HepG2 (cell line): Measurements from ENCODE around the gene PRMT2. TPM values are rescaled to one million over a fixed set of nuclear protein-coding genes. Genes with fewer than 3 reads are reported as not detected.

ENCODE experiments used
- ATAC-seq: fragments of 200-7000 bp; cut with Tn5 transposase; 3 replicates; pipeline ENCODE4 v1.9.1; 2020; ENCODE audit warnings: mild to moderate bottlenecking, moderate library complexity
- BruUV-seq: library from RNA; stranded (reverse); fragments of 400-500 nt; replicated peaks from 2 replicates; lab custom pipeline; 2021; lab: Mats Ljungman, UMichigan
- CTCF ChIA-PET: fragments of 300-600 bp; formaldehyde crosslinking; extraction: SDS; loops from one replicate; lab custom pipeline; 2021; ENCODE audit warnings: low total read pairs, inconsistent platforms, low intra/inter-chr PET ratio; lab: Yijun Ruan, JAX
- POLR2A ChIA-PET: fragments of 350-600 bp; sonication (Branson Sonifier 250); formaldehyde crosslinking; loops from one replicate; lab custom pipeline; 2020; ENCODE audit warnings: antibody characterized with exemption, inconsistent platforms; lab: Yijun Ruan, JAX
- DNase-seq: peaks from one replicate; pipeline ENCODE4 v3.0.0-alpha.2; 2015; ENCODE audit warnings: low spot score
- FAIRE-seq: peaks from 3 replicates; lab custom pipeline; 2011; peaks lifted over from hg19 to GRCh38; lab: Jason Lieb, UNC
- H2AFZ ChIP-seq: one replicate; pipeline ENCODE4 v1.6.1; 2011; ENCODE audit warnings: low read length, inconsistent platforms
- H3K27ac ChIP-seq: fragments of 300-600 bp; 3 replicates; pipeline ENCODE4 v1.8.0; 2011; ENCODE audit warnings: mixed run types, mild to moderate bottlenecking, mixed read lengths, low read length, inconsistent platforms; ENCODE audit not compliant: insufficient read depth; ENCODE audit errors: extremely low read length
- H3K27me3 ChIP-seq, 2 experiments: fragments of 200-600 bp in 1 of 2; 2 replicates in 1 of 2; 3 replicates in 1 of 2; pipeline versions ENCODE4 v1.6.0 to v1.8.0; 2011; ENCODE audit warnings: low read length in 2 of 2, mild to moderate bottlenecking in 2 of 2, moderate library complexity in 2 of 2, inconsistent platforms in 1 of 2; ENCODE audit not compliant: insufficient read depth in 2 of 2, control insufficient read depth in 1 of 2
- H3K36me3 ChIP-seq, 2 experiments: fragments of 200-600 bp in 1 of 2; replicated peaks in 1 of 2; 2 replicates in 1 of 2; 3 replicates in 1 of 2; pipeline versions ENCODE4 v1.5.1 to v1.8.0; 2011; ENCODE audit warnings: low read length in 2 of 2, inconsistent platforms in 1 of 2; ENCODE audit not compliant: insufficient read depth in 2 of 2, control insufficient read depth in 1 of 2
- H3K4me1 ChIP-seq: 2 replicates; pipeline ENCODE4 v1.5.1; 2012; ENCODE audit warnings: low read length, inconsistent platforms; ENCODE audit not compliant: insufficient read depth
- H3K4me2 ChIP-seq: 2 replicates; pipeline ENCODE4 v1.6.0; 2011; ENCODE audit warnings: low read depth, low read length, inconsistent platforms
- H3K4me3 ChIP-seq, 3 experiments: fragments of 200-600 bp in 1 of 3; sonication (generic), shearing (Covaris generic) in 1 of 3; replicated peaks in 1 of 3; 2 replicates each; pipeline ENCODE4 v1.5.1; 2011 to 2016; ENCODE audit warnings: low read length in 3 of 3, inconsistent platforms in 2 of 3, low read depth in 2 of 3, mild to moderate bottlenecking in 2 of 3, control low read depth in 1 of 3, mixed read lengths in 1 of 3; ENCODE audit not compliant: insufficient read depth in 1 of 3
- H3K79me2 ChIP-seq: one replicate; pipeline ENCODE4 v1.6.1; 2011; ENCODE audit warnings: low read length, inconsistent platforms; ENCODE audit not compliant: insufficient read depth
- H3K9ac ChIP-seq: 2 replicates; pipeline ENCODE4 v1.6.0; 2011; ENCODE audit warnings: mild to moderate bottlenecking, low read depth, low read length, inconsistent platforms; ENCODE audit not compliant: insufficient read depth
- H3K9me3 ChIP-seq: 2 replicates; pipeline ENCODE4 v1.5.1; 2012; ENCODE audit warnings: mild to moderate bottlenecking, low read length
- H4K20me1 ChIP-seq: 2 replicates; pipeline ENCODE4 v1.6.0; 2011; ENCODE audit warnings: inconsistent platforms, mild to moderate bottlenecking, low read length, moderate library complexity; ENCODE audit not compliant: insufficient read depth
- ARHGAP35 ChIP-seq: sonication (generic); formaldehyde crosslinking; IDR thresholded peaks from 2 replicates; pipeline ENCODE4 v1.9.0; 2022; ENCODE audit warnings: mild to moderate bottlenecking, inconsistent platforms, moderate library complexity, missing genetic modification reagents, borderline replicate concordance
- CBX5 ChIP-seq: sonication (generic); formaldehyde crosslinking; IDR thresholded peaks from 2 replicates; pipeline ENCODE4 v1.4.0; 2020; ENCODE audit warnings: missing genetic modification reagents, borderline replicate concordance
- CHD4 ChIP-seq: fragments of 200-600 bp; sonication (generic); IDR thresholded peaks from 2 replicates; pipeline ENCODE4 v1.7.0; 2017; ENCODE audit warnings: mild to moderate bottlenecking, low read length, borderline replicate concordance
- MAFK ChIP-seq, 2 experiments: IDR thresholded peaks in 1 of 2; conservative IDR thresholded peaks in 1 of 2; 2 replicates each; pipeline ENCODE4 v1.6.1; 2011; ENCODE audit warnings: improper control_type of control experiment in 2 of 2, low read length in 2 of 2
- NR2F6 ChIP-seq, 2 experiments: IDR thresholded peaks; 2 replicates each; pipeline ENCODE4 v1.6.1; 2016; ENCODE audit warnings: antibody characterized with exemption in 1 of 2, mild to moderate bottlenecking in 1 of 2
- REPIN1 ChIP-seq: sonication (generic); formaldehyde crosslinking; IDR thresholded peaks from 2 replicates; pipeline ENCODE4 v1.8.0; 2022; ENCODE audit warnings: missing genetic modification reagents, low read depth, mild to moderate bottlenecking, borderline replicate concordance
- SMAD3 ChIP-seq: sonication (generic); formaldehyde crosslinking; IDR thresholded peaks from 2 replicates; pipeline ENCODE4 v1.4.0; 2020; ENCODE audit warnings: missing genetic modification reagents
- SP1 ChIP-seq, 2 experiments: fragments of 450-650 bp in 1 of 2; sonication (generic) in 1 of 2; formaldehyde crosslinking in 1 of 2; IDR thresholded peaks; 2 replicates each; pipeline versions ENCODE4 v1.4.0 to v1.6.1; 2016 to 2020; ENCODE audit warnings: missing genetic modification reagents in 1 of 2
- ZFX ChIP-seq: sonication (generic); formaldehyde crosslinking; IDR thresholded peaks from 2 replicates; pipeline ENCODE4 v1.4.0; 2020; ENCODE audit warnings: mild to moderate bottlenecking, low read depth, missing genetic modification reagents, moderate library complexity
- ZMYM2 ChIP-seq: sonication (generic); formaldehyde crosslinking; IDR thresholded peaks from 2 replicates; pipeline ENCODE4 v1.8.0; 2022; ENCODE audit warnings: mild to moderate bottlenecking, missing genetic modification reagents
- ZNF292 ChIP-seq: sonication (generic); formaldehyde crosslinking; IDR thresholded peaks from 2 replicates; pipeline ENCODE4 v1.8.1; 2022; ENCODE audit warnings: mild to moderate bottlenecking, low read depth, missing genetic modification reagents, borderline replicate concordance
- ZNF317 ChIP-seq: sonication (generic); formaldehyde crosslinking; IDR thresholded peaks from 2 replicates; pipeline ENCODE4 v1.5.0; 2020; ENCODE audit warnings: mild to moderate bottlenecking, missing genetic modification reagents
- ZNF331 ChIP-seq: sonication (generic); formaldehyde crosslinking; IDR thresholded peaks from 2 replicates; pipeline ENCODE4 v1.4.0; 2020; ENCODE audit warnings: missing genetic modification reagents
- ZNF367 ChIP-seq: sonication (generic); formaldehyde crosslinking; IDR thresholded peaks from 2 replicates; pipeline ENCODE4 v1.4.0; 2020; ENCODE audit warnings: missing genetic modification reagents, borderline replicate concordance
- ZNF383 ChIP-seq: sonication (generic); formaldehyde crosslinking; IDR thresholded peaks from 2 replicates; pipeline ENCODE4 v1.4.0; 2020; ENCODE audit warnings: missing genetic modification reagents, mild to moderate bottlenecking, borderline replicate concordance
- ZNF563 ChIP-seq: sonication (generic); formaldehyde crosslinking; IDR thresholded peaks from 2 replicates; pipeline ENCODE4 v1.8.0; 2022; ENCODE audit warnings: mild to moderate bottlenecking, moderate library complexity, missing genetic modification reagents
- ZNF772 ChIP-seq: sonication (generic); formaldehyde crosslinking; IDR thresholded peaks from 2 replicates; pipeline ENCODE4 v1.5.0; 2020; ENCODE audit warnings: mild to moderate bottlenecking, missing genetic modification reagents
- WGBS: methylation state at CpG from one replicate; pipeline ENCODE4 v1.1.6; 2017; ENCODE audit warnings: low lambda C conversion rate; 5-methylcytosine and 5-hydroxymethylcytosine counted together
- in situ Hi-C: cut with HindIII; loops from 2 replicates; pipeline ENCODE4 v1.10.0; 2017; ENCODE audit warnings: low pct_unique_long_range_greater_than_20kb; ENCODE audit not compliant: extremely low pct_ligation_motif_present
- intact Hi-C: fragments of 100-400 bp; cut with micrococcal nuclease; formaldehyde crosslinking; loops from one replicate; pipeline ENCODE4 v1.10.0; 2022; ENCODE audit not compliant: unreplicated experiment
- polyA plus RNA-seq, 8 experiments: library from polyadenylated mRNA; depleted of rRNA in 3 of 8; stranded (reverse) in 7 of 8; unstranded in 1 of 8; fragments of >200 nt; fragmentation: Illumina TruSeq in 4 of 8; extraction: Trizol in 4 of 8; gene quantifications; 2 replicates each; pipeline versions ENCODE4 v1.2.1 to v1.2.3, GENCODE V29; 2011 to 2016; ENCODE audit warnings: low read depth in 4 of 8, missing spikeins in 1 of 8, mixed read lengths in 1 of 8; ENCODE audit not compliant: insufficient read depth in 1 of 8
- total RNA-seq, 5 experiments: library from RNA; depleted of rRNA; stranded (reverse); fragments of >200 nt; fragmentation: Illumina TruSeq; extraction: Trizol; gene quantifications; 2 replicates each; pipeline ENCODE4 v1.2.3, GENCODE V29; 2016; ENCODE audit warnings: low read depth in 1 of 5
- TF ChIP-seq, protein P1 (sequence below): sonication (generic); formaldehyde crosslinking; IDR thresholded peaks from 2 replicates; pipeline ENCODE4 v1.8.1; 2023; ENCODE audit warnings: missing genetic modification reagents, inconsistent platforms, borderline replicate concordance
- TF ChIP-seq, protein P2 (sequence below): sonication (generic); formaldehyde crosslinking; IDR thresholded peaks from 2 replicates; pipeline ENCODE4 v1.4.0; 2020; ENCODE audit warnings: mild to moderate bottlenecking, missing genetic modification reagents
- TF ChIP-seq, protein P3 (sequence below): IDR thresholded peaks from 2 replicates; pipeline ENCODE4 v1.6.1; 2012; ENCODE audit warnings: inconsistent platforms

PRMT2 gene
- total and polyA plus RNA-seq, 2 of the 13 experiments (the other 11 are each of a cell fraction or from before 2014, with no cell fraction given), result 54.4 to 78.8 TPM

DNA sequence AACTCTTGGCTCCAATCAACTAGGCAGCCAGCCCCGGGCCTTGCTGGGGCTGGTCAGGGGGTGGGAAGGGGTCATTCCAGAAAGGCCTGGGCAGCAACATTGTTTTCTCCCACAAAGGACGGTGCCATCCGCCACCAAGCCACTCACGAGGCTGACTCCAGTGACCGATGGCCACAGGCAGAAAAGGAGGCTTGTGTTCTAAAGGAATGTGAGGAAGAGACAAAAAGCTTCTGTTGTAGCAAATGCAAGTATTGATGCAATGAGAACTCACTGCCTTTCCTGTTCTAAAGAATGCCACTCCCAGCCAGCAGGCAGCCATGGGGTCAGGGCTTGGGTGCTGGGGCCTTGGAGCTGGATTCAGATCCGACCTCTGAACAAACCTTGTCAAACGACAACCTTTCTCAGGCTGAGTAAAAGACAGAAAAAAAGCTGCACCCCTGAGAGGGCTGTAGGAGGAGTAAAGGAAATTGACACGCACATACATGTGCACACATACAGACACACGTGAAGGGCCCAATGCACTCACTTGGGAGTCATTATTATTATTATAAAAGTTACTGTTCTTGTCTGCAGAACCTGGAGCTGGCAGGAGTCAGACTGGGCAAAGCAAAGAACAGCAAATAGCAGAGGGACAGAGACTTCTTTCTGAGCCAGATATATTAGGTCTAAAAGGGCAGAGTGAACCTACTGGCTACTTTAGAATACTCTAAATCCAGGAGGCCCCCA, 13.9 kb upstream of the PRMT2 start:
- Histone ChIP-seq H2AFZ (no peak overlapping the region), H4K20me1 (no peaks in the 10 kb centered on the region), H3K4me1 (peaks cover 41% of the 10 kb centered on the region), H3K4me2 (peak overlapping the region; percentile 78), H3K79me2 (no peaks in the 10 kb centered on the region), H3K9me3 (no peaks in the 10 kb centered on the region), H3K9ac (peak overlapping the region; percentile 74), H3K4me3 (peak overlapping the region in 2 of 3 experiments; percentile 3 to 54; a peak in 2 of 6 replicates), H3K27ac (peak overlapping the region; percentile 97), H3K27me3 (no peaks in the 10 kb centered on the region), H3K36me3 (no peaks in the 10 kb centered on the region)
- 15% methylated on average over 8 of the region's 9 CpGs for WGBS
- FAIRE-seq (peak; percentile 74), DNase-seq (peak; percentile 85), ATAC-seq (peak; percentile 70)
- BruUV-seq, result no TSS peak
- in situ Hi-C loops (no loop called here), intact Hi-C loops (loop anchor here (2.0 kb wide), 1 partner anchor 17 kb away; no protein-coding TSS in a partner anchor)
- POLR2A ChIA-PET, result interaction anchor here (0.9 to 4.3 kb wide), 5 partner anchors 12 to 164 kb away, joined by 3 to 48 read pairs (median 5); partner anchors contain the start of genes DIP2A and PRMT2
- CTCF ChIA-PET, result no interaction called here
- no peak for TF ChIP-seq SP1 (IDR thresholded peaks at IDR 0.05)
- 0 out of 2 replicates have a peak, but pooled peaks have one; percentile 25 for TF ChIP-seq SP1 (CRISPR knock-in tag; IDR thresholded peaks at IDR 0.05)
- 0 out of 2 replicates have a peak, but pooled peaks have one; percentile 23 for TF ChIP-seq NR2F6 (IDR thresholded peaks at IDR 0.05)
- TF ChIP-seq NR2F6 (CRISPR knock-in tag; IDR thresholded peaks at IDR 0.05), result peak; percentile 48; the same call in 1 of the 2 replicates
- TF ChIP-seq, protein P1, sequence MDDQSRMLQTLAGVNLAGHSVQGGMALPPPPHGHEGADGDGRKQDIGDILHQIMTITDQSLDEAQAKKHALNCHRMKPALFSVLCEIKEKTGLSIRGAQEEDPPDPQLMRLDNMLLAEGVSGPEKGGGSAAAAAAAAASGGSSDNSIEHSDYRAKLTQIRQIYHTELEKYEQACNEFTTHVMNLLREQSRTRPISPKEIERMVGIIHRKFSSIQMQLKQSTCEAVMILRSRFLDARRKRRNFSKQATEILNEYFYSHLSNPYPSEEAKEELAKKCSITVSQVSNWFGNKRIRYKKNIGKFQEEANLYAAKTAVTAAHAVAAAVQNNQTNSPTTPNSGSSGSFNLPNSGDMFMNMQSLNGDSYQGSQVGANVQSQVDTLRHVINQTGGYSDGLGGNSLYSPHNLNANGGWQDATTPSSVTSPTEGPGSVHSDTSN, result no peak
- TF ChIP-seq, protein P2, sequence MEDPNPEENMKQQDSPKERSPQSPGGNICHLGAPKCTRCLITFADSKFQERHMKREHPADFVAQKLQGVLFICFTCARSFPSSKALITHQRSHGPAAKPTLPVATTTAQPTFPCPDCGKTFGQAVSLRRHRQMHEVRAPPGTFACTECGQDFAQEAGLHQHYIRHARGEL (CRISPR knock-in tag), result no peak
- TF ChIP-seq REPIN1 (CRISPR knock-in tag), result peak; percentile 16; the same call in 1 of the 2 replicates
- TF ChIP-seq ZFX, result 0 out of 2 replicates have a peak, but pooled peaks have one; percentile 6
- TF ChIP-seq CBX5, result peak; percentile 30; the same call in 1 of the 2 replicates
- TF ChIP-seq SMAD3, result no peak
- TF ChIP-seq ZNF317 (CRISPR knock-in tag), result 0 out of 2 replicates have a peak, but pooled peaks have one; percentile 27
- no peak for TF ChIP-seq ZNF563 (CRISPR knock-in tag)
- peak; percentile 66; the same call in 1 of the 2 replicates for TF ChIP-seq ZMYM2 (CRISPR knock-in tag)
- no peak for TF ChIP-seq ARHGAP35 (CRISPR knock-in tag)
- TF ChIP-seq MAFK (conservative IDR thresholded peaks at IDR 0.05 in 1 of 2, IDR thresholded peaks at IDR 0.05 in 1 of 2; ENCODE audit: low read length in 2 of 2), result no peak
- TF ChIP-seq ZNF331 (CRISPR knock-in tag), result peak; percentile 48; the same call in 1 of the 2 replicates
- no peak for TF ChIP-seq ZNF772 (CRISPR knock-in tag)
- peak; percentile 1; the same call in 1 of the 2 replicates for TF ChIP-seq ZNF292 (CRISPR knock-in tag)
- no peak for TF ChIP-seq ZNF367
- TF ChIP-seq ZNF383 (CRISPR knock-in tag), result 0 out of 2 replicates have a peak, but pooled peaks have one; percentile 3
- TF ChIP-seq, protein P3, sequence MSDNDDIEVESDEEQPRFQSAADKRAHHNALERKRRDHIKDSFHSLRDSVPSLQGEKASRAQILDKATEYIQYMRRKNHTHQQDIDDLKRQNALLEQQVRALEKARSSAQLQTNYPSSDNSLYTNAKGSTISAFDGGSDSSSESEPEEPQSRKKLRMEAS, result 0 out of 2 replicates have a peak, but pooled peaks have one; percentile 12
- peak; percentile 89; the same call in 1 of the 2 replicates for TF ChIP-seq CHD4
